Kidney epithelial cell (primary cell): ENCODE data around the gene ARHGAP32. TPM values are rescaled to one million over a fixed set of nuclear protein-coding genes. Genes with fewer than 3 reads are reported as not detected.

Experiments used
- DNase-seq: peaks from one replicate; pipeline ENCODE4 v3.0.0-alpha.2; 2010; ENCODE audit warnings: low read depth
- H3K27me3 ChIP-seq: 2 replicates; pipeline ENCODE4 v1.6.0; 2011; ENCODE audit warnings: low read length; ENCODE audit not compliant: control insufficient read depth, insufficient read depth
- H3K36me3 ChIP-seq: 2 replicates; pipeline ENCODE4 v1.5.1; 2011; ENCODE audit warnings: low read length; ENCODE audit not compliant: control insufficient read depth, insufficient read depth
- H3K4me3 ChIP-seq: 2 replicates; pipeline ENCODE4 v1.5.1; 2011; ENCODE audit warnings: low read depth, mild to moderate bottlenecking, control low read depth, low read length
- total RNA-seq: library from RNA; depleted of rRNA; stranded (reverse); fragments of >200 nt; gene quantifications from 2 replicates; pipeline ENCODE4 v1.2.3, GENCODE V29; 2015
- TF ChIP-seq, protein P1 (sequence below): IDR thresholded peaks from 2 replicates; pipeline ENCODE4 v1.5.1; 2011; ENCODE audit warnings: mild to moderate bottlenecking, moderate library complexity, low read length, control low read depth, inconsistent platforms; ENCODE audit not compliant: insufficient read depth, poor library complexity, severe bottlenecking

Gene ARHGAP32
- total RNA-seq, 1 donor from 2014 or later, result 15.4 TPM

DNA sequence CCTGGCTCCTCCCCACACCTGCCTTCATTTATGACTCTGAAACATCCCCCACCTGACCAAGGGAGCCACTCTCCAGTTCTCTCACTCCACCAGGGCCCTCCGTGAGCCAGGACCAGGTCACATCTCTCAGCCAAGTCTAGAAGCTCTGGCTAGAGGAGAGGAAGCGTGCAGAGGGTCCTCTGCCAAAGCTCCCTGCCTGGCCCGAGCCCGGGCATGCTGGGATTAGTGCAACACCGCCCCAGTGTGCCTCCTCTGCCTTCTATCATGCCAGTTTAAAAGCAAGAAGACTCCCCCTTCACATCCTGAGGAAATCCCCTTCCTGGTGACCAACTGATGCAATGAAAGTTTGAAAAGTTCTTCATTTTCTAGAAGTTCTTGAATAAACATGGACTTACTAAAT is 272.9 kb downstream of the ARHGAP32 start:
- no peaks in the 10 kb centered on the region for H3K36me3 ChIP-seq
- H3K27me3 ChIP-seq, result peaks cover 6% of the 10 kb centered on the region
- DNase-seq, result no peak
- no peak overlapping the region for H3K4me3 ChIP-seq
- TF ChIP-seq, protein P1, sequence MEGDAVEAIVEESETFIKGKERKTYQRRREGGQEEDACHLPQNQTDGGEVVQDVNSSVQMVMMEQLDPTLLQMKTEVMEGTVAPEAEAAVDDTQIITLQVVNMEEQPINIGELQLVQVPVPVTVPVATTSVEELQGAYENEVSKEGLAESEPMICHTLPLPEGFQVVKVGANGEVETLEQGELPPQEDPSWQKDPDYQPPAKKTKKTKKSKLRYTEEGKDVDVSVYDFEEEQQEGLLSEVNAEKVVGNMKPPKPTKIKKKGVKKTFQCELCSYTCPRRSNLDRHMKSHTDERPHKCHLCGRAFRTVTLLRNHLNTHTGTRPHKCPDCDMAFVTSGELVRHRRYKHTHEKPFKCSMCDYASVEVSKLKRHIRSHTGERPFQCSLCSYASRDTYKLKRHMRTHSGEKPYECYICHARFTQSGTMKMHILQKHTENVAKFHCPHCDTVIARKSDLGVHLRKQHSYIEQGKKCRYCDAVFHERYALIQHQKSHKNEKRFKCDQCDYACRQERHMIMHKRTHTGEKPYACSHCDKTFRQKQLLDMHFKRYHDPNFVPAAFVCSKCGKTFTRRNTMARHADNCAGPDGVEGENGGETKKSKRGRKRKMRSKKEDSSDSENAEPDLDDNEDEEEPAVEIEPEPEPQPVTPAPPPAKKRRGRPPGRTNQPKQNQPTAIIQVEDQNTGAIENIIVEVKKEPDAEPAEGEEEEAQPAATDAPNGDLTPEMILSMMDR, result no peak

DNA sequence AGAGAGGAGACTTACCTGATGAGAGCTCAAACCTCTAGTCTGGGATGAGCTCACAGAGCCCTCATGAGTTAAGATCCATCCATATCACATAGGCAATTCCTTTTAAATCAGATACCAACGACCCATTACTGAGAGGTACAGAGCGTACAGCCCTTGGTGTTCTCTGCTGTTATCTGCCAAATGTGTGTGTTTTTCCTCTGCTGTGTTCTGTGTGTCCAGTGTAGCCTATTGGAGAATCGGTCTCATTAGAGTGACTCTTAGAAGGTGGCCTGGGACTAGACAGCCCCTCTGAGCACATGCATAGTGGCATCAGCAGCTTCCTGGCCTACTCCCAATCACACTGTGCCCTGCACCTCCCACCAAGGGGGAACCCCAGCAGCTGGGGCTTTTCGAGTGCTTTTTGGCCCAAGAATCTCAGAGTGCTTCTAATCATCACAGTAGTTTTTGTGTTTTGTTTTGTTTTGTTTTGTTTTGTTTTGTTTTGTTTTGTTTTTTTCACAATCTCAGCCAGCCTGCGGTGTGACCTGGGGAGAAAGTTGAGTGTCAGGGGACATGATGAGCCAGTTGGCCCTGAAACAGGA is 274.9 kb downstream of the ARHGAP32 start:
- Histone ChIP-seq H3K36me3 (no peaks in the 10 kb centered on the region), H3K4me3 (no peak overlapping the region), H3K27me3 (peaks cover 7% of the 10 kb centered on the region)
- TF ChIP-seq, protein P1, result no peak
- no peak for DNase-seq

DNA sequence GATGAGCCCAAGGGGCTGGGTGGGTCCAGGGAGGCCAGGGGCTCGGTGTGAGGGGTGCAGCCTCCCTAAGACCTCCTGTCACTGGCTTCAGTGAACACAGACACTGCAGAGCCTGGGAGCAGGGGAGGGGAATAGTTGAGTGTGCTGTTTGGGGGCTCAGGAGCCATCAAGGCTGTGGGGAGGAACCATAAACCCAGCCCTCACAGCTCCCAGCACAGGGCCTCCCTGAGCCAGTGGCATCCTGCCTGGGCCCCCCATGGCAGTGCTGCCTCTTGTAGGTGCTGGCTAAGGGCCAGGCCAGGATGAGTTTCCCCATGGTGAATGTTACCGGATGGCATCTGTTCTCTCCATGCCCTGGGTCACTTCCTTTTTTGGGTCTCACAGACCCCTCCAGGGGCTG is 275.4 kb downstream of the ARHGAP32 start:
- Histone ChIP-seq H3K27me3 (peaks cover 7% of the 10 kb centered on the region), H3K36me3 (no peaks in the 10 kb centered on the region), H3K4me3 (no peak overlapping the region)
- DNase-seq, result no peak
- TF ChIP-seq, protein P1, result no peak

DNA sequence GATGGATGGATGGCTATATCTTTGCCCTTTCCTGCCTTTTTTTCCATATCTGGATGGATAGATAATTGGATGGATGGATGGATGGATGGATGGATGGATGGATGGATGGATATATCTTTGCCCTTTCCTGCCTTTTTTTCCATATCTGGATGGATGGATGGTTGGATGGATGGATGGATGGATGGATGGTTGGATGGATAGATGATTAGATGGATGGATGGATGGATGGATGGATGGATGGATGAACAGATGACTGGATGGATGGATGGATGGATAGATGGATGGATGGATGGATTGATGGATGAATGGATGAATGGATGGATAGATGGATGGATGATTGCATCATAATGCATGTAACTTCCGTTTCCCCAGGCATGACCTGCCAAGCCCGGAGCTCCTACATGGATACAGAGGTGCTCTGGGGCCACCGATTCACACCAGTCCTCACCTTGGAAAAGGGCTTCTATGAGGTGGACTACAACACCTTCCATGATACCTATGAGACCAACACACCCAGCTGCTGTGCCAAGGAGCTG is 276.0 kb downstream of the ARHGAP32 start:
- DNase-seq, result no peak

DNA sequence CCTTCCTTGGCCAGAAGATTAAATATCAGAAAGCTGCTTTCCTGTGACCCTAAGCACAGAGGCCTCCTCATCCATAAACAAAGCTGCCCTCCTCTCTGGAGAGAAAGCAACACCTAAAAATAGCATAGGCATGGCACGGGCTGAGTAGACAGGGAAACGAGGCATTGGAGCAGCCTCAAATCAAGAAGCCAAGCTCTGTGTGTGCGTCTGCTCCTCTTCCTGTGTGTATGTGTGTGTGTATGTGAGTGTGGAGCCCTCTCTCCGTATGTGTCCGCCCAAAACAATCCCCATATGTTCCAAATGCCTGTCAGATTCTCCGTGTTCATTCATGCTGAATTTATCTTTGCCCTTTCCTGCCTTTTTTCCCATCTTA is 277.0 kb downstream of the ARHGAP32 start:
- Histone ChIP-seq H3K27me3 (peaks cover 7% of the 10 kb centered on the region), H3K36me3 (no peaks in the 10 kb centered on the region), H3K4me3 (no peak overlapping the region)
- TF ChIP-seq, protein P1, result no peak
- DNase-seq, result no peak

More for the DNA sequence above, 276.0 kb downstream of the ARHGAP32 start:
- Histone ChIP-seq H3K4me3 (no peak overlapping the region), H3K36me3 (no peaks in the 10 kb centered on the region), H3K27me3 (peaks cover 7% of the 10 kb centered on the region)
- TF ChIP-seq, protein P1, result no peak

Other genes starting within 250 kb of the ARHGAP32 start
- not detected in 2 replicates for gene TP53AIP1, start 249.5 kb downstream of the ARHGAP32 start, total RNA-seq
- gene BARX2, start 183.5 kb upstream of the ARHGAP32 start, total RNA-seq, result 0.07 TPM in 1 of 2 replicates, not detected in the other